G401 (cell line): ENCODE data around the gene DHRSX. TPM values are rescaled to one million over a fixed set of nuclear protein-coding genes. Genes with fewer than 3 reads are reported as not detected.
"Not testable (repeated sequence)": the region's sequence is repeated elsewhere in the genome, so short reads cannot be mapped to it uniquely, and the experiment has no call there.

ENCODE experiments used
- DNase-seq: peaks from one replicate; pipeline ENCODE4 v3.0.0-alpha.2; 2015; ENCODE audit warnings: low spot score
- in situ Hi-C: cut with HindIII; loops from 2 replicates; pipeline ENCODE4 v1.10.0; 2016; ENCODE audit warnings: low sequenced_read_pairs, mixed read lengths
- total RNA-seq: library from RNA; depleted of rRNA; stranded (reverse); fragments of >200 nt; shearing (Covaris generic); gene quantifications from 2 replicates; pipeline ENCODE4 v1.2.3, GENCODE V29; 2014; rRNA removed

Gene DHRSX, protein sequence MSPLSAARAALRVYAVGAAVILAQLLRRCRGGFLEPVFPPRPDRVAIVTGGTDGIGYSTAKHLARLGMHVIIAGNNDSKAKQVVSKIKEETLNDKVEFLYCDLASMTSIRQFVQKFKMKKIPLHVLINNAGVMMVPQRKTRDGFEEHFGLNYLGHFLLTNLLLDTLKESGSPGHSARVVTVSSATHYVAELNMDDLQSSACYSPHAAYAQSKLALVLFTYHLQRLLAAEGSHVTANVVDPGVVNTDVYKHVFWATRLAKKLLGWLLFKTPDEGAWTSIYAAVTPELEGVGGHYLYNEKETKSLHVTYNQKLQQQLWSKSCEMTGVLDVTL
- total RNA-seq, result 12.9 and 17.4 TPM in 2 replicates

DNA sequence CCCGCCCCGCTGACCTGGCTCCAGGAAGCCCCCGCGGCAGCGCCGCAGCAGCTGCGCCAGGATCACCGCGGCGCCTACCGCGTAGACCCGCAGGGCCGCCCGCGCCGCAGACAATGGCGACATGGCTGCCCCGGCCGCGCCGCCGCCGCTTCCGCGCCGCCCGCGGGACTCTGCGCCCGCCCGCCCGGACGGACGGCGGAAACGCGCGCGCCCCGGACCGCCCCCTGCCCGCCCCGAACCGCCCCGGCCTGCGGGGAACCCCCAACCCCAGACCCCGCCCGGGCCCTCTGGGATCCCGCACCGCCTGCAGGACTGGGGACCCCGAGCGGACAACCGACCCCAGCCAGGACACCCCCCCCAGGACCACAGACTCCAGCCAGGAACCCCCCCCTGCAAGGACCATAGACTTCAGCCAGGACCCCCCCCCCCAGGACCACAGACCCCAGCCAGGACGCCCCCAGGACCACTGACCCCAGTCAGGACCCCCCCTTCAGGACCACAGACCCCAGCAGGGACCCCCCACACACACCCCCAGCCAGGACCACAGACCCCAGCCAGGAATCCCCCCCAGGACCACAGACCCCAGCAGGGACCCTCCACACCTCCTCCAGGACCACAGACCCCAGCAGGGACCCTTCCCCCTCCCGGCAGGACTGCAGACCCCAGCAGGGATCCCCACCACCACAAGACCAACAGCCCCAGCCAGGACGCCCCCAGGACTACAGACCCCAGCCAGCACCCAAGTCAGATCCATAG lies at the start of gene DHRSX, which contains the start of gene ZBED1:
Gene DHRSX (minus strand): TSS at position 174 of the 756 bp plus-strand sequence. CDS start 51 bp downstream, at position 123.
Gene ZBED1 (minus strand): TSS at position 174 of the 756 bp plus-strand sequence. CDS start 10,257 bp downstream, outside the sequence.
- DNase-seq, result no peak
- in situ Hi-C loops, result no loop called here

DNA sequence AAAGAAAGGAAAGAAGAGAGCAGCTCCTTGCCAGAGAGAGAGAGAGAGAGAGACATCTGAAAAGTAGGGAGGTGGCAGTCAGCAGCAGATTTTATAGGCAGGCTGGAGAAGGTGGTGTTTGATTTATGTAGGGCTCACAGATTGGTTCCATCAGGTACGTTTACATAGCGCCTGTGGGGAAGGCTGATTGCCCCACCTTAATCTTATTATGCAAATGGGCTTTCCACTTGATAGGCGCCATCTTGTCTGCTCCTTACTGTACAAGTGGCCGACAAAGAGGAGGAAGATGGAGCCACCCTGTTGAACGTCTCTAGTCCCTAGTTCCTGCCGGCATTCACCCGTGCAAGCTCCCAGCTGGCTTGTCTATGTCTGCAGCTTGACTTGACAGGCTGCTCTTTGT lies 49.1 kb upstream of the DHRSX start:
- in situ Hi-C loops, result no loop called here
- no peak for DNase-seq

DNA sequence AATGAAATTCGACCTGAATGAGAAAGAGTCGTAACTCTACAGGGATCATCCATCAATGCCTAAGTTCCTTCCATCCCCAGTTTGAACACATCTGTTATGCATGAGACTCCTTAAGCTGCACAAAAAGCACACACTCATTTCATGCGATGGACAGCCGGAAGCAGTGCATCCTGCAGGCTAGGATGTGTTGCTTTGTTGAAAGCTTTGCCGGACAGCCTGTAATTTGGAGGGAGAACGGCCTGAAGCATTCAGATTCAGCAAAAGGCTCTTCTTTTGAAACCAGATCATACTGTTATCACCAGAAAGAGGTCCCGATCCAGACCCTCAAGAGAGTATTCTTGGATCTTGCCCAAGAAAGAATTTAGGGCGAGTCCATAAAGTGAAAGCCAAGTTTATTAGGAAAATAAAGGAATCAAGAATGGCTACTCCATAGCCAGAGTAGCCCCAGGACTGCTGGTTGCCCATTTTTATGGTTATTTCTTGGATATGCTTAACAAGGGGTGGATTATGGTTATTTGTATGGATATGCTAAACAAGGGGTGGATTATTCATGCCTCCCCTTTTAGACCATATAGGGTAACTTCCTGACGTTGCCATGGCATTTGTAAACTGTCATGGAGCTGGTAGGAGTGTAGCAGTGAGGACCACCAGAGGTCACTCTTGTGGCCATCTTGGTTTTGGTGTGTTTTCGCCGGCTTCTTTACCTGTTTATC lies 48.1 kb upstream of the DHRSX start:
- no peak for DNase-seq
- in situ Hi-C loops, result no loop called here

DNA sequence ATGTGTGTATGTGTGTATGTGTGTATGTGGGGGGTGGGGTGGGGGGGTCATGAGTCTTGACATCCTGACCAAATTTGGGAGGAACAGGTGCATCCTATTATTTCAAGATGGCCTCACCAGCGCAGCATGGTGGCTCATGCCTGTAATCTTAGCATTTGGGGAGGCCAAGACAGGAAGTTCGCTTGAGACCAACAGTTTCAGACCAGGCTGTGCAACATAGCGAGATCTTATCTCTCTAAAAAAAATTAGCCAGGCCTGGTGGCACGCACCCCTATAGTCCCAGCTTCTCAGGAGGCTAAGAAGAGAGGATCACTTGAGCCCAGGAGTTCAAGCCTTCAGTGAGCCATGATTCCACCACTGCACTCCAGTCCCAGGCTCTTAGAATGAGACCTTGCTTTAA lies 47.0 kb upstream of the DHRSX start:
- DNase-seq, result no peak
- in situ Hi-C loops, result no loop called here

DNA sequence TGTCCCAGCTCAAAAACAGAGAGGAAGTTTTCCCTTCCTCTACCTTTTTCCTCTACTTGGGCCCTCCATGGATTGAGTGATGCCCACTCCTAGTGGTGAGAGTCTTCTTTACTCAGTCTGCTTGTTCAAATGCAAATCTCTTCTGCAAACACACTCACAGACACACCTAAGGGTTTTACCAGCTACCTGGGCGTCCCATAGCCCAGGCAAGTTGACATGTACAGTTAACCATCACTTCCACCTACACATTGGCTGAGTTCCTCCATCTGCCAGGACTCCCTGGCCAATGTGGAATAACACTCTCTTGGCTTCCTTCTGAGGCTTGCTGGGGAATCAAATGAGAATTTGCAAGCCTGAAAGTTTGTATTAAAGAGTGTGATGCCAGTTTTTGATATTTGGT lies 45.7 kb upstream of the DHRSX start:
- no peak for DNase-seq
- in situ Hi-C loops, result no loop called here

DNA sequence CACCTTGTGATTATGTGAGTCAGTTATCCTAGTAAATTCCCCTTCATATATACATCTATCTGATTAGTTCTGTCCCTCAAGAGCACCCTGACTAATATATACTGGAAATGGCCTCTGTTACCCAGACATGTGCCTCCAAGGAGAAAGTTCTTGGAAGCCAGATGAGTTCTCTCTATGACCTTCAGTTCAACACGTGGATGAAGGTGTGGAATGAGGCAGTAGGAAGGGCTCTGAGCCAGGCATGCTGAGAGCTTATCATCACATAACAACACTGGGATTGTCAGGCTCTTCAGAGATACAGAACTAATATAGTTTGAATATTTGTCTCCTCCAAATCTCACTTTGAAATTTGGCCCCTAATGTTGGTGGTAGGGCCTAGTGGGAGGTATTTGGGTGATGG lies 44.4 kb upstream of the DHRSX start:
- in situ Hi-C loops, result no loop called here
- no peak for DNase-seq

DNA sequence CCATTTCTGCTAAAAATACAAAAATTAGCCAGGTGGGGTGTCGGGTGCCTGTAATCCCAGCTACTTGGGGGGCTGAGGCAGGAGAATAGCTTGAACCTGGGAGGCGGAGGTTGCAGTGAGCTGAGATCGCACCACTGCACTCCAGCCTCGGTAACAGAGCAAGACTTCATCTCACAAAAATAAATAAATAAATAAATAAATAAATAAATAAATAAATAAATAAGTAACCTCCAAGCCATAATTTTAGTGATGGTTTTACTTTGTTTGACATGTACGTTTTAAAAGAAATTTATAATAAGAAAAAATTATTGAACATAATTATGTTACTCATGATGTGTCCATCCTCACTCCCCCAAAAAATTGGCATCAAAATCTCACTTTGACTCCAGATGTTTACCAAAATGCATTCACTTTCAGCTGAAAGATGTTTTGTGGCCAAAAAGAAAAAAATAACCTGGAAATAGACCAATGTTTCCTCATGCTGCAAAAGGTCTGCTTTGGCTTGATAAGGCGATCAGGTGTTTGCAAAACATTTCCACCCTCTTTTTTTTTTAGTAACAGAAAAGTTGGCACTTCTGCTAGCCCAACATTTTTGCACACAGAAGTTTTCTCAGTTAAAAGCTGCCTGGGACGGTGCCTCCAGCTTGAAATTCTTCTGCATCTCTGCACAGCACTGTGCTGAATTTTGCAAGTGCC lies 42.2 kb upstream of the DHRSX start:
- DNase-seq, result no peak
- in situ Hi-C loops, result no loop called here

DNA sequence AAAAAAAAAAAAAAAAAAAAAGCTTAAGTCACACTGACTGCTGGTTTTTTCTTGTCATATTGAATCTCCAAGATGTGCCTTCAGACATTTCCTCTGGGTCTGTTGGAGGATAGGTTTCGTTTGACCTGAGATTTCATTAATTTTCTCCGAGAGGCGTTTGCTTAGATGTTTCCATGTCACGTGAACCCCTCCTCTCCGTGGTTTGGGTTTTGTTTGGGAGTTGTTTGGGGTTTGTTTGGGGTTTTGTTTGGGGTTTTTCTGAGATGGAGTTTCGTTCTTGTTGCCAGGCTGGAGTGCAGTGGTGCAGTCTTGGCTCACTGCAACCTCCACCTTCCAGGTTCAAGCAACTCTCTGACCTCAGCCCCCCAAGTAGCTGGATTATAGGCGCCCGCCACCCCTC lies 40.8 kb upstream of the DHRSX start:
- DNase-seq, result no peak

DNA sequence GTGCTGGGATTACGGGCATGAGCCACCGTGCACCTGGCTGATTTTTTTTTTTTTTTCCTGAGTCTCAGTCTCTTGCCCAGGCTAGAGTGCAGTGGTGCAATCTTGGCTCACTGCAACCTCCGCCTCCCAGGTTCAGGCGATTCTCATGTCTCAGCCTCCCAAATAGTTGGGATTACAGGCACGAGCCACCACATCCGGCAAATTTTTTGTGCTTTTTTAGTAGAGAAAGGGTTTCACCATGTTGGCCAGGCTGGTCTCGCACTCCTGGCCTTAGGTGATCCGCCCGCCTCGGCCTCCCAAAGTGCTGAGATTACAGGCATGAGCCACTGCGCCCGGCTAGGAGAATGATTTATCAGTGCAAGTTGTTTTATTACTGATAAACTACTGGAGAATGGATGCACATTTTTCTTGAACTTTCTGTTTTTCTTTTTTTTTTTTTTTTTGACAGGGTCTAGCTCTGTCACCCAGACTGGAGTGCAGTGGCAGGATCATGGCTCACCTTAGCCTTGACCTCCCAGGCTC lies 39.7 kb upstream of the DHRSX start:
- in situ Hi-C loops, result no loop called here
- no peak for DNase-seq

More for the DNA sequence above, 40.8 kb upstream of the DHRSX start:
- in situ Hi-C loops, result no loop called here

DNA sequence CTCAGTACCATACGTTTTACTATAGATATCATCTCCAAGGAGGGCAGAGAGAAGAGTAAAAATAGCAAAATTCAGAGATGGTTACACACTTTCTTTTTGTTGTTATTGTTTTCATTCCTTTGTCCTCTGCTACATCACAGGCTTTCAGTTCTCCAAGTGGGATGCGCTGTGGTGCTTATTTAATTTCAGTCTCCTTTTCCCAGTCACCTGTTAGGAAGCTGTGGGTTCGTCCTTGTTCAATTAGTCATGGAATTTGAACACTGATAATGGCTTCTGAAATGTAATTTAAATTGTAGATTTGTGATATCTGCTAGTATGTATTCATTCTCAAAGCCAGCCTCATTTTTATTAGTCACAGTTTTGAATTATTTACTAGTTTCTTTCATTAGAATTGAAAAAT lies 38.8 kb upstream of the DHRSX start:
- in situ Hi-C loops, result no loop called here

DNA sequence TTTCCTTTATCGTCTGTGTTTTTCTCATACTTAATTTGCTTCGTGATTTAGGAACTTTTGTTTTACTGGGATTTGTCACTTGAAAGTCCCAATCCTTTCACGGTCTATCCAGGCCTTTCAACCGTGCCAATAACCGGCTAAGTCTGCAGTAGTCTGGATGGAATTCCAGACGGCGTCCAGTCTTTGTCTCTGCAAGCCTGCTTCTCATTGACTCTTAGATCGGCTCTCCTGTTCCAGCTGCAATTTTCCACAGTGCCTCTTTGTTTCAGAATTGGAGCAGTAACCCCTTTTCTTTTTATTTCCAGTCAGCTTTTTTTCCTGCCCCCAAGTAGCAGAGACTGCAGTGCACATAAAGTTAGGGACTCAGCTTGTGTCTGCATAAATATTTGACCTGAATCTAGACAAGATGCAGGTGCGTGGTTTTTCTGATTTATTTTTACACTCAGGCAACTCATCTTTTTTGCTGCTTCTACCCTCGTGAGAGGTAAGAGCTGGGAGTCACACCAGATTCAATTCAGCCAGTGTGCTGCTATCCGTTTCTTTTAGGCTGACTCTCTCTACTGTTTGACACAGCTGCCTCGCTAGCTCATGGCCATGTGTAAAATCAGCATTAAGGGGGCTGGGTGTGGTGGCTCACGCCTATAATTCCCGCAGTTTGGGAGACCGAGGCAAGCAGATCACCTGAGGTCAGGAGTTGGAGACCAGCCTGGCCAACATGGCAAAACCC lies 37.4 kb upstream of the DHRSX start:
- in situ Hi-C loops, result no loop called here
- DNase-seq, result peak; percentile 12

More for the DNA sequence above, 38.8 kb upstream of the DHRSX start:
- DNase-seq, result no peak

DNA sequence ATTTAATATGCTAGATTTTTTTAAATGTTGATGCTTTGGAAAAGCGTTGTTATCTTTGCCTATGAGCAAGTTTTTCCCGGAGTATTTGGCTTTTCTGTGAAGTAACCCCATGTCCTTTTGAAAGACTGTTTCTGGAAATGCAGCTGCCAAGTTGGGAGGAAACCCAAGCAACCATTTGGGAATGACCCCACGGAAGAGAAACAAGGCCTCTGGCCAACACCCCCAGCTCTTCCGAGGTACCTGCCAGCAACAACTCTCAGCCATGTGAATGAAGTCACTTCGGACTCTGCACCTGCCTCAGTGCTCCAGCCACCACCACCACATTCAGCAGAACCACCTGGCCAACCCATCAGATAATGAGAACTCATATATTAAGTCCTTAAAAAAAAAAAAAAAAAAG lies 36.2 kb upstream of the DHRSX start:
- no peak for DNase-seq
- in situ Hi-C loops, result no loop called here

DNA sequence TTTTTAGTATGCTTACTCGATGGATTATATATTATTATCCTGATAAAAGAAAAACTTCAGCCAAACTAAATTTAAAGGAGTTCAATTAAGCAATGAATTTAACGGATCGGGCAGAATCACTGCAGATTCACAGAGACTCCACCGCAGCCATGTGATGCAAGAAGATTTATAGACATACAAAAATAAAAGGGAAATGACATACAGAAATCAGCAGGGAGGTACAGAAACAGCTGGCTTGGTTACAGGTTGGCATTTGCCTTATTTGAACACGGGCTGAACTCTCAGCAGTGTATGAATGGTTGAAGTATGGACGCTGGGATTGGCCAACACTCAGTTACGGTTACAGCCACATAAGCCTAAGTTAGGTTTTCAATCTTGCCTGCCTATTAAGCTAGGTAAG lies 35.4 kb upstream of the DHRSX start:
- no peak for DNase-seq
- in situ Hi-C loops, result no loop called here

DNA sequence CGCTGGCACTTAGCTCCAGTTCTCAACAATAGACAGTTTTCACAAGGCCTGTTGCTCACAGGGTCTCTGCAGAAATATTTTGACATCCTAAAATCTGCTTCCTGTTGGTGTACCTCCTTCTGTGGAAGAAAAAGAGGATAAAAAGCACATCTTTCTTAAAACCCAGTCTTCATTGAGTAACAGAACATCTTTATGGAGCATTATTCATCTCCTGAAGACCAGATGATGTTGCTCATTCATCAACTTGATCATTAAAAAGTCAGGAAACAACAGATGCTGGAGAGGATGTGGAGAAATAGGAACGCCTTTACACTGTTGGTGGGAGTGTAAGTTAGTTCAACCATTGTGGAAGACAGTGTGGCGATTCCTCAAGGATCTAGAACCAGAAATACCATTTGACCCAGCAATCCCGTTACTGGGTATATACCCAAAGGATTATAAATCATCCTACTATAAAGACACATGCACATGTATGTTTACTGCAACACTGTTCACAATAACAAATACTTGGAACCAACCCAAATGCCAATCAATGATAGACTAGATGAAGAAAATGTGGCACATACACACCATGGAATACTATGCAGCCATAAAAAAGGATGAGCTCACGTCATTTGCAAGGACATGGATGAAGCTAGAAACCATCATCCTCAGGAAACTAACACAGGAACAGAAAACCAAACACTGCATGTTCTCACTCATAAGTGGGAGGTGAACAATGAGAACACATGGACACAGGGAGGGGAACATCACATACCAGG lies 33.7 kb upstream of the DHRSX start:
- DNase-seq, in situ Hi-C loops: not testable (repeated sequence)

DNA sequence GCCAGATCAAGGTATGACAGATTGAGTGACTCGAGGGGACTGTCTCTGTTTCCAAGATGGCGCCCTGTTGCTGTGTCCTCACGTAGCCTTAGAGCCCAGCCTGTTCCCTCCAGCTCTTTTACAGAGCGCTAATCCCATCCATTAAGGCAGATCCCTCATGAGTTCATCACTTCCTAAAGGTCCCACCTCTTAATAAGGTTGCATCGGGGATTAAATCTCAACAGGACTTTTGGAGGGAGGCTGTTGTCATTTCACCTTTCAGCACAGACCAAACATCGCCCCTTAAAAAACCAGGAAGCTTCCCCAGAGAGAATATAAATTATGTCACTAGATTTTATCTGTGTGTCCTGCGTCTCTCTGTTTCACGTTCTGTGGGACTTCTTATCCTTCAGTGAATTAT lies 32.6 kb upstream of the DHRSX start:
- in situ Hi-C loops, result no loop called here
- no peak for DNase-seq

DNA sequence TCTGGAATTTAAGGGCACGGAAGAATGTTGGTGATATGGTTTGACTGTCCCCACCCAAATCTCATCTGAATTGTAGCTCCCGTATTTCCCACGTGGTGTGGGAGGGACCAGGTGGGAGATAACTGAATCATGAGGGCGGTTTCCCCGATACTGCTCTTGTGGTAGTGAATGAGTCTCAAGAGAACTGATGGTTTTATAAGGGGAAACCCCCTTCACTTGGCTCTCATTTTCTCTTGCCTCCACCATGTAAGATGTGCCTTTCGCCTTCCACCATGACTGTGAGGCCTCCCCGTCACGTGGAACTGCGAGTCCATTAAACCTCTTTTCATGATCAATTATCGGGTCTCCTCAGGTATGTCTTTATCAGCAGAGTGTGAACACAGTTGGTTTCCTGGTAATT lies 25.6 kb upstream of the DHRSX start:
- in situ Hi-C loops, result no loop called here
- no peak for DNase-seq

DNA sequence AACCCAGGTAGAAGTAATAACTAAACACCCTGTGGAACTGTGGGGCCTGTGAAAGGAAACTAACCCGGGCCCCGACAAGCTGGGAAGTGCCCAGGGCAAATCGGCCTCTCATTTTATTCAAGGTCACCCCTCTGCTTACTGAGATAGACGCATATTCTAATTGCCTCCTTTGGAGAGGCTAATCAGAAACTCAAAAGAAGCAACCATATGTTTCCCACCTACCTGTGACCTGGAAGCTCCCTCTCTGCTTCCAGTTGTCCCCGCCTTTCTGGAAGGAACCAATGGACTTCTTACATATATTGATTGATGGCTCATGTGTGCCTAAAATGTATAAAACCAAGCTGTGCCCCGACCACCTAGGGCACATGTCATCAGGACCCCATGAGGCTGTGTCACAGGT lies 23.1 kb upstream of the DHRSX start:
- in situ Hi-C loops, result no loop called here
- no peak for DNase-seq

DNA sequence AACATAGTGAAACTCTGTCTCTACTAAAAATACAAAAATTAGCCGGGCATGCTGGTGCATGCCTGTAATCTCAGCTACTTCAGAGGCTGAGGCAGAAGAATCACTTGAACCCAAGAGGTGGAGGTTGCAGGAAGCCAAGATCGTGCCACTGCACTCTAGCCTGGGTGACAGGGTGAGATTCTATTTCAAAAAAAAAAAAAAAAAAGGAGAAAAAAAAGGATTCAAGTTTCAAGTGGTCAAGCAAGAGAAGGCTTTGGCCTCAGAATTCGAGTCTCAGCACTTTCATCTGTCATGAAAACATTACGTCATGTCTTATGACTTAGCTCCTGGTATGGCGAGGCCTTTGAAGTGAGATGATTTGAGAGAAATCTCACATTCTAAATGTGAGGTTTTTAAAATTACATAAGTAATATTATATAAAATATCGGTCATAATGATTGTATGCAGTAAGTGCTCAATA lies 21.2 kb upstream of the DHRSX start:
- in situ Hi-C loops, result no loop called here
- no peak for DNase-seq
